Panc1 (cell line): Measurements from ENCODE around the gene LSM14A.

Experiments used
- POLR2AphosphoS5 ChIP-seq: IDR thresholded peaks from 2 replicates; pipeline ENCODE4 v1.6.1; 2012; ENCODE audit warnings: mild to moderate bottlenecking, low read depth, low read length, moderate library complexity
- REST ChIP-seq, 2 experiments: IDR thresholded peaks; 2 replicates each; pipeline ENCODE4 v1.6.1; 2011 to 2012; ENCODE audit warnings: low read depth in 2 of 2, control low read depth in 1 of 2, low read length in 1 of 2, mild to moderate bottlenecking in 1 of 2, moderate library complexity in 1 of 2; ENCODE audit not compliant: insufficient read depth in 1 of 2
- SIN3A ChIP-seq: IDR thresholded peaks from 2 replicates; pipeline ENCODE4 v1.6.1; 2012; ENCODE audit warnings: low read depth, mild to moderate bottlenecking, low read length, moderate library complexity, borderline replicate concordance; ENCODE audit not compliant: insufficient read depth
- TF ChIP-seq, protein P1 (sequence below): fragments of 450-650 bp; IDR thresholded peaks from 2 replicates; pipeline ENCODE4 v1.5.1; 2017; ENCODE audit warnings: mild to moderate bottlenecking

DNA sequence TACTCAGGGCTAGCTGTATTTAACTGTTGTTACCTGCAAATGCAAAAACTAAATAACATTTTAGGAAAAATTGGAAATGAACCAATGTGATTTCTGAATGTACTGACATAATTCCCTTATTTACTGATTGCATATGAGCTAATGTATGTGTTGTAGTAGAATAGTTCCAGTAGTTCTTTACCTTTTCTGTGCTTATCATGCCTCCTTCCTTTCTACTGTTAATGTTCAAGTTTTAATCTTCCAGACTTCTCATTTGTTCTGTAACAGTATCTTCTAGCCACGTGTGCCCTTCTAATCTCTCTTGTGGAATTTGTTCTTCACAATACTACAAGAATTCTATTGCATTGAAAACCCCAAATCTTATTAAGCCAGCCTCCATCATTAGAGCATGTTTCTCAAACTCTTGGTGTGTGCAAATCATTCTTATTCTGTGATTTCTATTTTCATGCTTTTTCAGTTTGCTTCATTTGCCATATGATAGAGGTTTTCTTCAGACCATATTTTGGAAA lies 17.7 kb downstream of the LSM14A start:
- TF ChIP-seq REST (IDR thresholded peaks at IDR 0.05; ENCODE audit: insufficient read depth in 1 of 2, low read depth in 2 of 2, low read length in 1 of 2) (no peak), SIN3A (no peak), POLR2AphosphoS5 (no peak)
- TF ChIP-seq, protein P1, sequence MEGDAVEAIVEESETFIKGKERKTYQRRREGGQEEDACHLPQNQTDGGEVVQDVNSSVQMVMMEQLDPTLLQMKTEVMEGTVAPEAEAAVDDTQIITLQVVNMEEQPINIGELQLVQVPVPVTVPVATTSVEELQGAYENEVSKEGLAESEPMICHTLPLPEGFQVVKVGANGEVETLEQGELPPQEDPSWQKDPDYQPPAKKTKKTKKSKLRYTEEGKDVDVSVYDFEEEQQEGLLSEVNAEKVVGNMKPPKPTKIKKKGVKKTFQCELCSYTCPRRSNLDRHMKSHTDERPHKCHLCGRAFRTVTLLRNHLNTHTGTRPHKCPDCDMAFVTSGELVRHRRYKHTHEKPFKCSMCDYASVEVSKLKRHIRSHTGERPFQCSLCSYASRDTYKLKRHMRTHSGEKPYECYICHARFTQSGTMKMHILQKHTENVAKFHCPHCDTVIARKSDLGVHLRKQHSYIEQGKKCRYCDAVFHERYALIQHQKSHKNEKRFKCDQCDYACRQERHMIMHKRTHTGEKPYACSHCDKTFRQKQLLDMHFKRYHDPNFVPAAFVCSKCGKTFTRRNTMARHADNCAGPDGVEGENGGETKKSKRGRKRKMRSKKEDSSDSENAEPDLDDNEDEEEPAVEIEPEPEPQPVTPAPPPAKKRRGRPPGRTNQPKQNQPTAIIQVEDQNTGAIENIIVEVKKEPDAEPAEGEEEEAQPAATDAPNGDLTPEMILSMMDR: no peak
